Measurements from ENCODE around the gene ZNF319.

Gene ZNF319

GRCh38 chr16:57988929-57989328, 11.5 kb downstream of the ZNF319 start:
- Histone ChIP-seq H3K4me2 (ENCODE audit: low read length) (no peak overlapping the region), H2BK15ac (replicated peaks; ENCODE audit: low read depth) (no peak overlapping the region), H3K4me3 (ENCODE audit: low read length) (no peak overlapping the region), H3K36me3 (ENCODE audit: control insufficient read depth, insufficient read depth, low read length) (no peaks in the 10 kb centered on the region), H4K8ac (ENCODE audit: low read depth, low read length) (no peak overlapping the region), H3K4me1 (ENCODE audit: control insufficient read depth, low read depth, low read length) (peaks cover 6% of the 10 kb centered on the region), H4K5ac (ENCODE audit: low read length) (no peak overlapping the region), H3K18ac (ENCODE audit: low read length) (no peak overlapping the region), H2BK120ac (ENCODE audit: low read depth, low read length) (no peak overlapping the region), H3K9ac (ENCODE audit: low read length) (no peak overlapping the region), H3K27ac (ENCODE audit: low read depth, low read length) (no peak overlapping the region), H3K23ac (ENCODE audit: low read length) (no peak overlapping the region), H3K27me3 (ENCODE audit: insufficient read depth, low read length, poor library complexity) (no peaks in the 10 kb centered on the region), H2BK5ac (ENCODE audit: low read length) (no peak overlapping the region), H2AK5ac (ENCODE audit: low read length) (no peak overlapping the region), H3K79me2 (ENCODE audit: control insufficient read depth, insufficient read depth, low read length) (no peaks in the 10 kb centered on the region), H3K4ac (ENCODE audit: low read depth, low read length) (no peak overlapping the region), H3K79me1 (ENCODE audit: low read length) (no peaks in the 10 kb centered on the region), H3K56ac (ENCODE audit: low read length) (no peak overlapping the region)
- no CpG with 5 or more reads among the region's 1 CpG for WGBS (ENCODE audit: extremely low coverage, insufficient coverage, low lambda C conversion rate)
- DNase-seq = no peak

DNA sequence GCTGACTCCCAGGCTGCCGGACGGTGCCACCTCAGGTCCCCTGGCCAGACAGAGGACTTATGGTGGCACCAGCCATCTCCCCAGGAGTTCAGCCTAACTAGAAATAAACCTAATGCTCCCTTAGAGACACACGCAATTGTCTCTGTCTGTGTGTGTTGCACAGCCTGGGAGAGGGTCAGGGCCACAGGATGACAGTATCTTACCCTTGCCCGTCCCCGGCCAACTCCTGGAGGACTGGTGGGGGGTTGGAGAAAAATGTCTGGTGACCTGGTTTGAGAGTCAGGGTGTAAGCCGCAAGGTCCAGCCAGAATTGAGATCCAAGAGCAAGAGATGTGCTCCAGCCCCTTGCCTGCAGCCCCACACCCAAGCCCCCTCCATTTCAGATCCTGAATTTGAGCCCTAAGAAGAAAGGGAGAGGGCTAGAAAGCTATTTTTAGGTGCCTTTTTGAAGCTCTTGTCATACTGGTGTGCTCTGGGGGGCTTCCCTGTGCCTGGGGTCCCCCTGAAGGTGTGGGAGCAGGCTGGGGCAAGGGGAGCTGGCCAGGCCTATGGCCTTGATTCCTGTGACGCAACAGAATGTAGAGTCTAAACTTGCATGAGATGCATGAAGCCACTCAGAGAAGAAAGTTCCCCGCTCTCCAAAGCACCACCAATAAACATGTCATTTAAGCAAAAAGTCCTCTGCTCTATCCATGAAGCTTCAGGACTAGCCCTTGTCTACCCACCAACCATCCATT, 12.9 kb downstream of the ZNF319 start:
- no peaks in the 10 kb centered on the region for H3K79me1 ChIP-seq (ENCODE audit: low read length)
- no CpG with 5 or more reads among the region's 8 CpGs for WGBS (ENCODE audit: extremely low coverage, insufficient coverage, low lambda C conversion rate)
- no peak overlapping the region for H3K4ac ChIP-seq (ENCODE audit: low read depth, low read length)
- DNase-seq = no peak
- no peak overlapping the region for H3K4me3 ChIP-seq (ENCODE audit: low read length)
- H2AK5ac ChIP-seq (ENCODE audit: low read length) = no peak overlapping the region
- no peak overlapping the region for H3K4me2 ChIP-seq (ENCODE audit: low read length)
- H3K9ac ChIP-seq (ENCODE audit: low read length) = no peak overlapping the region
- H2BK15ac ChIP-seq (replicated peaks; ENCODE audit: low read depth) = no peak overlapping the region
- H3K4me1 ChIP-seq (ENCODE audit: control insufficient read depth, low read depth, low read length) = peaks cover 6% of the 10 kb centered on the region
- no peak overlapping the region for H4K5ac ChIP-seq (ENCODE audit: low read length)
- no peak overlapping the region for H4K8ac ChIP-seq (ENCODE audit: low read depth, low read length)
- H3K23ac ChIP-seq (ENCODE audit: low read length) = no peak overlapping the region
- no peak overlapping the region for H3K56ac ChIP-seq (ENCODE audit: low read length)
- H3K18ac ChIP-seq (ENCODE audit: low read length) = no peak overlapping the region
- no peak overlapping the region for H2BK120ac ChIP-seq (ENCODE audit: low read depth, low read length)
- H3K27me3 ChIP-seq (ENCODE audit: insufficient read depth, low read length, poor library complexity) = no peaks in the 10 kb centered on the region
- no peak overlapping the region for H2BK5ac ChIP-seq (ENCODE audit: low read length)
- no peaks in the 10 kb centered on the region for H3K36me3 ChIP-seq (ENCODE audit: control insufficient read depth, insufficient read depth, low read length)
- no peaks in the 10 kb centered on the region for H3K79me2 ChIP-seq (ENCODE audit: control insufficient read depth, insufficient read depth, low read length)
- H3K27ac ChIP-seq (ENCODE audit: low read depth, low read length) = no peak overlapping the region

- no peaks in the 10 kb centered on the region for H3K79me2 ChIP-seq (ENCODE audit: control insufficient read depth, insufficient read depth, low read length)
- no peak overlapping the region for H3K4me3 ChIP-seq (ENCODE audit: low read length)
- H3K18ac ChIP-seq (ENCODE audit: low read length) = no peak overlapping the region
- DNase-seq = no peak
- H3K4me1 ChIP-seq (ENCODE audit: control insufficient read depth, low read depth, low read length) = peaks cover 6% of the 10 kb centered on the region
- H3K4me2 ChIP-seq (ENCODE audit: low read length) = peak overlapping the region; percentile 52
- H2BK5ac ChIP-seq (ENCODE audit: low read length) = no peak overlapping the region
- H4K5ac ChIP-seq (ENCODE audit: low read length) = no peak overlapping the region
- H4K8ac ChIP-seq (ENCODE audit: low read depth, low read length) = no peak overlapping the region
- H3K9ac ChIP-seq (ENCODE audit: low read length) = no peak overlapping the region
- no peaks in the 10 kb centered on the region for H3K27me3 ChIP-seq (ENCODE audit: insufficient read depth, low read length, poor library complexity)
- no peak overlapping the region for H2AK5ac ChIP-seq (ENCODE audit: low read length)
- no peaks in the 10 kb centered on the region for H3K79me1 ChIP-seq (ENCODE audit: low read length)
- no peak overlapping the region for H2BK15ac ChIP-seq (replicated peaks; ENCODE audit: low read depth)
- no peak overlapping the region for H2BK120ac ChIP-seq (ENCODE audit: low read depth, low read length)
- no peak overlapping the region for H3K56ac ChIP-seq (ENCODE audit: low read length)
- H3K36me3 ChIP-seq (ENCODE audit: control insufficient read depth, insufficient read depth, low read length) = no peaks in the 10 kb centered on the region
- no peak overlapping the region for H3K23ac ChIP-seq (ENCODE audit: low read length)
- H3K4ac ChIP-seq (ENCODE audit: low read depth, low read length) = no peak overlapping the region
- WGBS (ENCODE audit: extremely low coverage, insufficient coverage, low lambda C conversion rate) = no CpG with 5 or more reads among the region's 9 CpGs
- no peak overlapping the region for H3K27ac ChIP-seq (ENCODE audit: low read depth, low read length)
Observed at GRCh38 chr16:57986196-57986595, 14.3 kb downstream of the ZNF319 start.

GRCh38 chr16:57985204-57986181, 15.0 kb downstream of the ZNF319 start:
- H3K36me3 ChIP-seq (ENCODE audit: control insufficient read depth, insufficient read depth, low read length) = no peaks in the 10 kb centered on the region
- no peak overlapping the region for H2AK5ac ChIP-seq (ENCODE audit: low read length)
- peak overlapping the region; percentile 52 for H3K4me2 ChIP-seq (ENCODE audit: low read length)
- no peaks in the 10 kb centered on the region for H3K79me2 ChIP-seq (ENCODE audit: control insufficient read depth, insufficient read depth, low read length)
- peak overlapping the region; percentile 87 for H3K56ac ChIP-seq (ENCODE audit: low read length)
- H2BK5ac ChIP-seq (ENCODE audit: low read length) = no peak overlapping the region
- no peak overlapping the region for H2BK120ac ChIP-seq (ENCODE audit: low read depth, low read length)
- H4K8ac ChIP-seq (ENCODE audit: low read depth, low read length) = no peak overlapping the region
- no peak overlapping the region for H3K23ac ChIP-seq (ENCODE audit: low read length)
- no peak overlapping the region for H4K5ac ChIP-seq (ENCODE audit: low read length)
- DNase-seq = peak; percentile 30
- H3K18ac ChIP-seq (ENCODE audit: low read length) = peak overlapping the region; percentile 16
- H3K79me1 ChIP-seq (ENCODE audit: low read length) = no peaks in the 10 kb centered on the region
- H3K4me3 ChIP-seq (ENCODE audit: low read length) = peak overlapping the region; percentile 61
- peak overlapping the region; percentile 67 for H3K9ac ChIP-seq (ENCODE audit: low read length)
- no peak overlapping the region for H3K27ac ChIP-seq (ENCODE audit: low read depth, low read length)
- WGBS (ENCODE audit: extremely low coverage, insufficient coverage, low lambda C conversion rate) = no CpG with 5 or more reads among the region's 62 CpGs
- peaks cover 6% of the 10 kb centered on the region for H3K4me1 ChIP-seq (ENCODE audit: control insufficient read depth, low read depth, low read length)
- no peak overlapping the region for H2BK15ac ChIP-seq (replicated peaks; ENCODE audit: low read depth)
- H3K27me3 ChIP-seq (ENCODE audit: insufficient read depth, low read length, poor library complexity) = no peaks in the 10 kb centered on the region
- H3K4ac ChIP-seq (ENCODE audit: low read depth, low read length) = no peak overlapping the region

GRCh38 chr16:57984443-57985203, 15.8 kb downstream of the ZNF319 start:
- WGBS (ENCODE audit: extremely low coverage, insufficient coverage, low lambda C conversion rate) = no CpG with 5 or more reads among the region's 64 CpGs
- no peaks in the 10 kb centered on the region for H3K27me3 ChIP-seq (ENCODE audit: insufficient read depth, low read length, poor library complexity)

More at GRCh38 chr16:57984443-57985203, 15.8 kb downstream of the ZNF319 start:
- Histone ChIP-seq H3K56ac (ENCODE audit: low read length) (peak overlapping the region; percentile 91), H2BK5ac (ENCODE audit: low read length) (no peak overlapping the region), H3K79me2 (ENCODE audit: control insufficient read depth, insufficient read depth, low read length) (no peaks in the 10 kb centered on the region), H3K9ac (ENCODE audit: low read length) (peak overlapping the region; percentile 78), H2BK15ac (replicated peaks; ENCODE audit: low read depth) (no peak overlapping the region), H4K8ac (ENCODE audit: low read depth, low read length) (no peak overlapping the region), H3K18ac (ENCODE audit: low read length) (no peak overlapping the region), H3K4ac (ENCODE audit: low read depth, low read length) (no peak overlapping the region), H3K4me3 (ENCODE audit: low read length) (peak overlapping the region; percentile 61), H3K27ac (ENCODE audit: low read depth, low read length) (no peak overlapping the region), H3K79me1 (ENCODE audit: low read length) (no peaks in the 10 kb centered on the region), H2BK120ac (ENCODE audit: low read depth, low read length) (no peak overlapping the region), H2AK5ac (ENCODE audit: low read length) (no peak overlapping the region), H3K36me3 (ENCODE audit: control insufficient read depth, insufficient read depth, low read length) (no peaks in the 10 kb centered on the region), H3K23ac (ENCODE audit: low read length) (peak overlapping the region; percentile 97), H4K5ac (ENCODE audit: low read length) (no peak overlapping the region), H3K4me2 (ENCODE audit: low read length) (peak overlapping the region; percentile 94), H3K4me1 (ENCODE audit: control insufficient read depth, low read depth, low read length) (peaks cover 6% of the 10 kb centered on the region)
- peak; percentile 97 for DNase-seq
